ENCODE measurements around the gene NOP14.

The NOP14 gene

DNA sequence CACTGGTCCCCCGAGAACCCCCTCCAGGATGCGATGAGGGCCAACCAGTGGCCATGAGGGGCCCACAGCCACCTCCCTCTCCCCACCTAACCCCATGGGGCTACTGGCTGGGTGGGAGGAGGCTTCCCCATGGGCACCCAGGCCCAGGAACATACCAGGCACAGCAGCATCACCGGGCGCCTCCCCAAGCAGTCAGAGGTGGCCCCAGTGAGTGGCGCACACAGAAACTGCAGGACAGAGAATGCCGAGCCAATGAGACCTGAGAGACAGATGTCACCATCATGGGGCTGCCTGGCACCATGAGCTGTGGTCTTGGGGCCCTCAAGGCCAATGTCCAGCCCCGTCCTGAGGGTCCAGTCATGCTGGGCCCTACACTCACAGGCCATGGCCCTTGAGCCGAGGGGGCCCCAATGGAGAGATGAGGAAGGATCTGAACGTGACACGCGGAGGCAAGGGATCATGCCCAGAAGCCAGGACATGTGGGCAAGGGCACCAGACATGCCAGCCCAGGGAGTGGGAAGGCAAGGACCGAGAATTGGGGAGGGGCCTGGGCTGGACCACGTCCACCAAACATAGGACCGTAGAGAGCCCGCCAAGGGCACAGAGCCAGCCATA, 30.1 kb downstream of the NOP14 start:
- Histone ChIP-seq H3K27ac (ENCODE audit: low read length) (no peak overlapping the region), H3K27me3 (ENCODE audit: control insufficient read depth, insufficient read depth, low read length) (no peaks in the 10 kb centered on the region), H3K9ac (ENCODE audit: low read length) (peak overlapping the region; percentile 48), H3K9me3 (ENCODE audit: control insufficient read depth, low read depth, low read length) (no peaks in the 10 kb centered on the region), H3K36me3 (ENCODE audit: control insufficient read depth, low read depth, low read length) (peaks cover 24% of the 10 kb centered on the region), H3K4me3 (ENCODE audit: low read length) (peak overlapping the region; percentile 60), H3K4me1 (ENCODE audit: control insufficient read depth, low read depth, low read length) (peaks cover 4% of the 10 kb centered on the region)

GRCh38 chr4:2932321-2932950, 30.8 kb downstream of the NOP14 start:
- H3K27ac ChIP-seq (ENCODE audit: low read length) = no peak overlapping the region

GRCh38 chr4:2931512-2932301, 31.5 kb downstream of the NOP14 start:
- H3K4me1 ChIP-seq (ENCODE audit: control insufficient read depth, low read depth, low read length) = peaks cover 4% of the 10 kb centered on the region
- peaks cover 14% of the 10 kb centered on the region for H3K36me3 ChIP-seq (ENCODE audit: control insufficient read depth, low read depth, low read length)
- no peak overlapping the region for H3K27ac ChIP-seq (ENCODE audit: low read length)
- no peaks in the 10 kb centered on the region for H3K9me3 ChIP-seq (ENCODE audit: control insufficient read depth, low read depth, low read length)
- H3K27me3 ChIP-seq (ENCODE audit: control insufficient read depth, insufficient read depth, low read length) = no peaks in the 10 kb centered on the region
- H3K9ac ChIP-seq (ENCODE audit: low read length) = no peak overlapping the region
- H3K4me3 ChIP-seq (ENCODE audit: low read length) = no peak overlapping the region

More at GRCh38 chr4:2932321-2932950, 30.8 kb downstream of the NOP14 start:
- Histone ChIP-seq H3K9me3 (ENCODE audit: control insufficient read depth, low read depth, low read length) (no peaks in the 10 kb centered on the region), H3K27me3 (ENCODE audit: control insufficient read depth, insufficient read depth, low read length) (no peaks in the 10 kb centered on the region), H3K9ac (ENCODE audit: low read length) (no peak overlapping the region), H3K4me1 (ENCODE audit: control insufficient read depth, low read depth, low read length) (peaks cover 4% of the 10 kb centered on the region), H3K4me3 (ENCODE audit: low read length) (no peak overlapping the region), H3K36me3 (ENCODE audit: control insufficient read depth, low read depth, low read length) (peaks cover 17% of the 10 kb centered on the region)

DNA sequence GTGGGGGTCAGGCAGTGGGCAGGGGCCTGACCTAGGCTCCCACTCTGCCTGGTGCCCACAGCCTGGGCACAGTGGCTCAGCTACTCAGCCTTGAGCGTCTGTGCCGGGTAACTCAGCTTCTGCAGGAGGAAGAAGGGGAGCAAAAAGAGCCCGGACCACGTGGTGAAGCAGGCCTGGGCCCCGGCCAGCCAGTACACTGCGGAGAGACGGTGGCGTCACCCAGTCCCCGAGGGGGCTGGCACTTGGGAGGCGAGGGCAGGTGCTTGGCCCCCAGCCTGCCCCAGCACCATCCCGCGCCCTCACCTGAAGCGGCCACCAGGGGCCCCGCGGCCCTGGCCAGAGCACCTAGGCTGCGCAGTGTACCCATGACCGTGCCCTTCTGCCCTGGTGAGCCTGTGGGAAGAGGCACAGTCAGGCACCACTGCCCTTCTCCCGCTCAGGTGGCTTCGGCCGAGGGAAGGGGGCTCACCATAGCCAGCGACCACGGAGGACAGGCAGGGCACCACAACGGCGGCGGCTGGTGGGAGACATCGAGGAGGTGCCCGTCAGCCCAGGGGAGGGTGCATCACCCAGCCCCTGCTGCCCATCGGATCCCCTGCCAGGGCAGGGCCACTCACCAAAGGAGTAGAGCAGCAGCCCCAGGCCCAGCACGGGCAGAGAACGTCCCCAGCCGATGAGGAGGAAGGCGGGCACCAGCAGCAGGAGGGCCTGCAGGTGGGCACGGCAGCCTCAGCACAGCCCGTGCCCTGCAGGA, 32.3 kb downstream of the NOP14 start:
- H3K9ac ChIP-seq (ENCODE audit: low read length) = no peak overlapping the region

DNA sequence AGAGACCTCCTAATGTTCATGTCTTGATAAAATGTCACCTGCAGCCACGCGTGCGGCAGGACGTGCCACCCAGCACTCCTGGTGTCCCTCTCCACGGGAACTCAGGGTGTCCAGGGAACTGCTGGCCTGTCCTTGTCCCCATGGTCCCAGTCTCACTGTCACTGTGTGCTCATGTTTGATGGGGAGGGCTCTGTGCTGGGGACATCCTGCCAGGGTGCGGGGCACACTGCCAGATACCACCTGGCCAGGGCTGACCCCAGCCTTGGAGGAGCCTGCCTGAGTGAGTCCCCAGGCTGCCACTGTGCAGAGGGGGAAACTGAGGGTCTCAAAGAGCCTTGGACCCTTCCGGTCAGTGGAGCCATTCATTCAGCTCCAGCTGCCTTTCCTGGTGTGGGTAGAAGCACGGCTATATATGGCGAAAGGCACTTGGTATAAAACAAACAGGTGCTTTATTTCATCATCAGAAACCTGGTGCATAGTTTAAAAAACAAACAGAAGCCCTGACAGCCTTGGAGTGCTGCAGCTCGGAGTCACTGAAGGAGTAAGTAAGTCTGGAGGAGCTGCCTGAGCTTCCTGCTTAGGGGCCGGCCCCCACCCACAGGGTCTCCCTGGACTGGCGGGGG, 33.0 kb downstream of the NOP14 start:
- no peaks in the 10 kb centered on the region for H3K9me3 ChIP-seq (ENCODE audit: control insufficient read depth, low read depth, low read length)
- no peak overlapping the region for H3K9ac ChIP-seq (ENCODE audit: low read length)
- H3K4me1 ChIP-seq (ENCODE audit: control insufficient read depth, low read depth, low read length) = no peaks in the 10 kb centered on the region
- peaks cover 14% of the 10 kb centered on the region for H3K36me3 ChIP-seq (ENCODE audit: control insufficient read depth, low read depth, low read length)
- no peak overlapping the region for H3K4me3 ChIP-seq (ENCODE audit: low read length)
- no peak overlapping the region for H3K27ac ChIP-seq (ENCODE audit: low read length)
- H3K27me3 ChIP-seq (ENCODE audit: control insufficient read depth, insufficient read depth, low read length) = no peaks in the 10 kb centered on the region

More for the DNA sequence above, 32.3 kb downstream of the NOP14 start:
- Histone ChIP-seq H3K36me3 (ENCODE audit: control insufficient read depth, low read depth, low read length) (peaks cover 14% of the 10 kb centered on the region), H3K4me1 (ENCODE audit: control insufficient read depth, low read depth, low read length) (peaks cover 4% of the 10 kb centered on the region), H3K27me3 (ENCODE audit: control insufficient read depth, insufficient read depth, low read length) (no peaks in the 10 kb centered on the region), H3K4me3 (ENCODE audit: low read length) (no peak overlapping the region), H3K27ac (ENCODE audit: low read length) (no peak overlapping the region), H3K9me3 (ENCODE audit: control insufficient read depth, low read depth, low read length) (no peaks in the 10 kb centered on the region)

GRCh38 chr4:2929469-2929868, 33.7 kb downstream of the NOP14 start:
- Histone ChIP-seq H3K9me3 (ENCODE audit: control insufficient read depth, low read depth, low read length) (no peaks in the 10 kb centered on the region), H3K27ac (ENCODE audit: low read length) (no peak overlapping the region), H3K27me3 (ENCODE audit: control insufficient read depth, insufficient read depth, low read length) (no peaks in the 10 kb centered on the region), H3K4me1 (ENCODE audit: control insufficient read depth, low read depth, low read length) (peaks cover 2% of the 10 kb centered on the region), H3K4me3 (ENCODE audit: low read length) (no peak overlapping the region), H3K9ac (ENCODE audit: low read length) (no peak overlapping the region), H3K36me3 (ENCODE audit: control insufficient read depth, low read depth, low read length) (peaks cover 14% of the 10 kb centered on the region)

- peaks cover 12% of the 10 kb centered on the region for H3K4me1 ChIP-seq (ENCODE audit: control insufficient read depth, low read depth, low read length)
- H3K27me3 ChIP-seq (ENCODE audit: control insufficient read depth, insufficient read depth, low read length) = no peaks in the 10 kb centered on the region
- no peak overlapping the region for H3K27ac ChIP-seq (ENCODE audit: low read length)
- no peak overlapping the region for H3K4me3 ChIP-seq (ENCODE audit: low read length)
- no peaks in the 10 kb centered on the region for H3K9me3 ChIP-seq (ENCODE audit: control insufficient read depth, low read depth, low read length)
- peaks cover 14% of the 10 kb centered on the region for H3K36me3 ChIP-seq (ENCODE audit: control insufficient read depth, low read depth, low read length)
- H3K9ac ChIP-seq (ENCODE audit: low read length) = no peak overlapping the region
Measured at GRCh38 chr4:2928242-2929176, 34.7 kb downstream of the NOP14 start.

DNA sequence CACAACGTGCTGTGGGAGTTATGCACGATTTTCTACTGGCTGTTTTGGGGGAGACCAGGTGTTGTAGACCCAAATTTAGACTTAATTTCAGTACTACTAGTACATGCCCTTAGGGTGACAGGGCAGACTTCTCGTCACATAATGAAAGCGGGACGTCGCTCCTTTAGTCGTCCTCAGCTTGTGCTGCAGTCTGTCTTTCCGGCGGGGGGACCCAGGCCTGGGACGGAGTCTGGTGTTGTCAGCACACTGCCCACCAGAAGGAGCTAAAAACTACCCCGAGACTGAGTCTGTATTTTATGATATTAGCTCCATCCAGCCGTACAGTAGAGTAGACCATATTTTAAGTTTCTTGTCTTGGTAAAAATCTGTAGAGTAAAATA, 35.5 kb downstream of the NOP14 start:
- peaks cover 14% of the 10 kb centered on the region for H3K36me3 ChIP-seq (ENCODE audit: control insufficient read depth, low read depth, low read length)
- H3K27ac ChIP-seq (ENCODE audit: low read length) = no peak overlapping the region
- H3K9me3 ChIP-seq (ENCODE audit: control insufficient read depth, low read depth, low read length) = no peaks in the 10 kb centered on the region
- no peaks in the 10 kb centered on the region for H3K27me3 ChIP-seq (ENCODE audit: control insufficient read depth, insufficient read depth, low read length)
- H3K9ac ChIP-seq (ENCODE audit: low read length) = no peak overlapping the region
- peaks cover 16% of the 10 kb centered on the region for H3K4me1 ChIP-seq (ENCODE audit: control insufficient read depth, low read depth, low read length)
- no peak overlapping the region for H3K4me3 ChIP-seq (ENCODE audit: low read length)

GRCh38 chr4:2927016-2927695, 36.0 kb downstream of the NOP14 start:
- peaks cover 18% of the 10 kb centered on the region for H3K4me1 ChIP-seq (ENCODE audit: control insufficient read depth, low read depth, low read length)
- no peak overlapping the region for H3K9ac ChIP-seq (ENCODE audit: low read length)
- H3K27me3 ChIP-seq (ENCODE audit: control insufficient read depth, insufficient read depth, low read length) = no peaks in the 10 kb centered on the region
- peaks cover 14% of the 10 kb centered on the region for H3K36me3 ChIP-seq (ENCODE audit: control insufficient read depth, low read depth, low read length)
- H3K4me3 ChIP-seq (ENCODE audit: low read length) = no peak overlapping the region
- no peak overlapping the region for H3K27ac ChIP-seq (ENCODE audit: low read length)
- H3K9me3 ChIP-seq (ENCODE audit: control insufficient read depth, low read depth, low read length) = no peaks in the 10 kb centered on the region

Data from iPS-18a (cell line).